H1 (cell line): ENCODE measurements around the gene HUWE1. TPM values are rescaled to one million over a fixed set of nuclear protein-coding genes. Genes with fewer than 3 reads are reported as not detected.

ENCODE experiments used
- ASH2L ChIP-seq: fragments of 200-600, 300-600 bp; sonication (generic); IDR thresholded peaks from one replicate; pipeline ENCODE4 v1.7.1; 2017; ENCODE audit warnings: low read length
- CHD1 ChIP-seq: IDR thresholded peaks from 2 replicates; pipeline ENCODE4 v1.6.1; 2012; ENCODE audit warnings: low read depth, low read length, improper control_type of control experiment
- MAFK ChIP-seq: IDR thresholded peaks from 2 replicates; pipeline ENCODE4 v1.6.1; 2012; ENCODE audit warnings: low read depth, mild to moderate bottlenecking, improper control_type of control experiment, low read length
- polyA plus RNA-seq, 7 experiments: library from polyadenylated mRNA; depleted of rRNA in 3 of 7; stranded (reverse) in 5 of 7; unstranded in 2 of 7; fragments of >200 nt in 5 of 7; fragments of 200-250 nt in 2 of 7; gene quantifications; 1 replicate in 5 of 7; 2 replicates in 1 of 7; 4 replicates in 1 of 7; pipeline versions ENCODE4 v1.2.1 to v1.2.3, GENCODE V29; 2011 to 2013; ENCODE audit warnings: missing spikeins in 2 of 7, mixed read lengths in 2 of 7
- total RNA-seq: library from RNA; stranded (reverse); fragmentation: NEBNext Ultra II Directional; extraction: Animal tissue kit (Norgen Biotek cat#: 25700); gene quantifications from 2 replicates; pipeline ENCODE4 v1.2.1, GENCODE V29; 2021
- TF ChIP-seq, protein P1 (sequence below): fragments of 300-600 bp; sonication (generic); IDR thresholded peaks from 2 replicates; pipeline ENCODE4 v1.7.1; 2012; ENCODE audit warnings: low read length, moderate library complexity, mild to moderate bottlenecking, inconsistent platforms; ENCODE audit not compliant: insufficient replicate concordance

The HUWE1 gene
- total and polyA plus RNA-seq, 2 of the 8 experiments (the other 6 are each of a cell fraction or from before 2014, with no cell fraction given) = 114 to 252 TPM

DNA sequence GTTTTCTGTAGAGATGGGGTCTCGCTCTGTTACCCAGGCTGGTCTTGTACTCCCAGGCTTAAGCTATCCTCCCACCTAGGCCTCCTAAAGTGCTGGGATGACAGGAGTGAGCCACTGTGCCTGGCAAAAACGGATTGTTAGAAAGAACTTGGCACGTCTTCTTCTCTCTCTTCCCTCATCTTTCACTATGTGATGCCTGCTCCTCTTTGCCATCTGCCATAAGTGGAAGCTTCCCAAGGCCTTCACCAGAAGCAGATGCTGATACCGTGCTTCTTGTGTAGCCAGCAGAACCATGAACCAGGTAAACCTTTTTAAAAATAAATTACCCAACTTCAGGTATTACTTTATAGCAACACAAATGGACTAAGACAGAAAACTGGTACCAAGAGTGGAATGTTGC, 36.9 kb upstream of the HUWE1 start (continued):
- TF ChIP-seq, protein P1, sequence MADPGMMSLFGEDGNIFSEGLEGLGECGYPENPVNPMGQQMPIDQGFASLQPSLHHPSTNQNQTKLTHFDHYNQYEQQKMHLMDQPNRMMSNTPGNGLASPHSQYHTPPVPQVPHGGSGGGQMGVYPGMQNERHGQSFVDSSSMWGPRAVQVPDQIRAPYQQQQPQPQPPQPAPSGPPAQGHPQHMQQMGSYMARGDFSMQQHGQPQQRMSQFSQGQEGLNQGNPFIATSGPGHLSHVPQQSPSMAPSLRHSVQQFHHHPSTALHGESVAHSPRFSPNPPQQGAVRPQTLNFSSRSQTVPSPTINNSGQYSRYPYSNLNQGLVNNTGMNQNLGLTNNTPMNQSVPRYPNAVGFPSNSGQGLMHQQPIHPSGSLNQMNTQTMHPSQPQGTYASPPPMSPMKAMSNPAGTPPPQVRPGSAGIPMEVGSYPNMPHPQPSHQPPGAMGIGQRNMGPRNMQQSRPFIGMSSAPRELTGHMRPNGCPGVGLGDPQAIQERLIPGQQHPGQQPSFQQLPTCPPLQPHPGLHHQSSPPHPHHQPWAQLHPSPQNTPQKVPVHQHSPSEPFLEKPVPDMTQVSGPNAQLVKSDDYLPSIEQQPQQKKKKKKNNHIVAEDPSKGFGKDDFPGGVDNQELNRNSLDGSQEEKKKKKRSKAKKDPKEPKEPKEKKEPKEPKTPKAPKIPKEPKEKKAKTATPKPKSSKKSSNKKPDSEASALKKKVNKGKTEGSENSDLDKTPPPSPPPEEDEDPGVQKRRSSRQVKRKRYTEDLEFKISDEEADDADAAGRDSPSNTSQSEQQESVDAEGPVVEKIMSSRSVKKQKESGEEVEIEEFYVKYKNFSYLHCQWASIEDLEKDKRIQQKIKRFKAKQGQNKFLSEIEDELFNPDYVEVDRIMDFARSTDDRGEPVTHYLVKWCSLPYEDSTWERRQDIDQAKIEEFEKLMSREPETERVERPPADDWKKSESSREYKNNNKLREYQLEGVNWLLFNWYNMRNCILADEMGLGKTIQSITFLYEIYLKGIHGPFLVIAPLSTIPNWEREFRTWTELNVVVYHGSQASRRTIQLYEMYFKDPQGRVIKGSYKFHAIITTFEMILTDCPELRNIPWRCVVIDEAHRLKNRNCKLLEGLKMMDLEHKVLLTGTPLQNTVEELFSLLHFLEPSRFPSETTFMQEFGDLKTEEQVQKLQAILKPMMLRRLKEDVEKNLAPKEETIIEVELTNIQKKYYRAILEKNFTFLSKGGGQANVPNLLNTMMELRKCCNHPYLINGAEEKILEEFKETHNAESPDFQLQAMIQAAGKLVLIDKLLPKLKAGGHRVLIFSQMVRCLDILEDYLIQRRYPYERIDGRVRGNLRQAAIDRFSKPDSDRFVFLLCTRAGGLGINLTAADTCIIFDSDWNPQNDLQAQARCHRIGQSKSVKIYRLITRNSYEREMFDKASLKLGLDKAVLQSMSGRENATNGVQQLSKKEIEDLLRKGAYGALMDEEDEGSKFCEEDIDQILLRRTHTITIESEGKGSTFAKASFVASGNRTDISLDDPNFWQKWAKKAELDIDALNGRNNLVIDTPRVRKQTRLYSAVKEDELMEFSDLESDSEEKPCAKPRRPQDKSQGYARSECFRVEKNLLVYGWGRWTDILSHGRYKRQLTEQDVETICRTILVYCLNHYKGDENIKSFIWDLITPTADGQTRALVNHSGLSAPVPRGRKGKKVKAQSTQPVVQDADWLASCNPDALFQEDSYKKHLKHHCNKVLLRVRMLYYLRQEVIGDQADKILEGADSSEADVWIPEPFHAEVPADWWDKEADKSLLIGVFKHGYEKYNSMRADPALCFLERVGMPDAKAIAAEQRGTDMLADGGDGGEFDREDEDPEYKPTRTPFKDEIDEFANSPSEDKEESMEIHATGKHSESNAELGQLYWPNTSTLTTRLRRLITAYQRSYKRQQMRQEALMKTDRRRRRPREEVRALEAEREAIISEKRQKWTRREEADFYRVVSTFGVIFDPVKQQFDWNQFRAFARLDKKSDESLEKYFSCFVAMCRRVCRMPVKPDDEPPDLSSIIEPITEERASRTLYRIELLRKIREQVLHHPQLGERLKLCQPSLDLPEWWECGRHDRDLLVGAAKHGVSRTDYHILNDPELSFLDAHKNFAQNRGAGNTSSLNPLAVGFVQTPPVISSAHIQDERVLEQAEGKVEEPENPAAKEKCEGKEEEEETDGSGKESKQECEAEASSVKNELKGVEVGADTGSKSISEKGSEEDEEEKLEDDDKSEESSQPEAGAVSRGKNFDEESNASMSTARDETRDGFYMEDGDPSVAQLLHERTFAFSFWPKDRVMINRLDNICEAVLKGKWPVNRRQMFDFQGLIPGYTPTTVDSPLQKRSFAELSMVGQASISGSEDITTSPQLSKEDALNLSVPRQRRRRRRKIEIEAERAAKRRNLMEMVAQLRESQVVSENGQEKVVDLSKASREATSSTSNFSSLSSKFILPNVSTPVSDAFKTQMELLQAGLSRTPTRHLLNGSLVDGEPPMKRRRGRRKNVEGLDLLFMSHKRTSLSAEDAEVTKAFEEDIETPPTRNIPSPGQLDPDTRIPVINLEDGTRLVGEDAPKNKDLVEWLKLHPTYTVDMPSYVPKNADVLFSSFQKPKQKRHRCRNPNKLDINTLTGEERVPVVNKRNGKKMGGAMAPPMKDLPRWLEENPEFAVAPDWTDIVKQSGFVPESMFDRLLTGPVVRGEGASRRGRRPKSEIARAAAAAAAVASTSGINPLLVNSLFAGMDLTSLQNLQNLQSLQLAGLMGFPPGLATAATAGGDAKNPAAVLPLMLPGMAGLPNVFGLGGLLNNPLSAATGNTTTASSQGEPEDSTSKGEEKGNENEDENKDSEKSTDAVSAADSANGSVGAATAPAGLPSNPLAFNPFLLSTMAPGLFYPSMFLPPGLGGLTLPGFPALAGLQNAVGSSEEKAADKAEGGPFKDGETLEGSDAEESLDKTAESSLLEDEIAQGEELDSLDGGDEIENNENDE = no peak
- TF ChIP-seq CHD1 = no peak
- no peak for TF ChIP-seq ASH2L
- no peak for TF ChIP-seq MAFK
- TF ChIP-seq, all 59 proteins: peak for 0
